NCI-H82 treated with DMSO at 0.1 percent for 48 hours (cell line): Measurements from ENCODE around the gene MAML1.
A peak's percentile ranks its signal among the peaks of the same experiment; 100 is the strongest.
"Not testable (repeated sequence)": the region's sequence is repeated elsewhere in the genome, so short reads cannot be mapped to it uniquely, and the experiment has no call there.

Experiments used
- DNase-seq: peaks from one replicate; lab custom pipeline; 2025; ENCODE audit not compliant: unreplicated experiment; lab: John Stamatoyannopoulos, UW

The MAML1 gene

GRCh38 chr5:179732918-179733771 is 523 bp downstream of the MAML1 start:
- DNase-seq: no peak

DNA sequence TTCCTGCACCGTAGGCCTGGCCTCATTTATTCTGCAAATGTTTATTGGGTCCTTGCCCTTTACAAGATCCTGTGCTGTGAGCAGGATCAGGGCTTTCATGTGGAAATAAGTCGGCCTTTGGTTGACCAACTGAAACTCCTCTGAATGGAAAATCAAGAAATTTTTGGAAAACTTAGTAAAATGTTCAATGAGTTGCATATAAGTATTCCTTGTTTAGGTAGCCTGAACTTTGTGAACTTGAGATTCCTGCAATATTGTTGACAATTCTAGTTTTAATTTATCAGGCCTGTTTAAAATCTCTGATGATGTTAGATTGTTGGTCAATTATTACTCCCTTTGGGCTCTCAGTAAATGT is 1.1 kb downstream of the MAML1 start:
- DNase-seq: no peak

GRCh38 chr5:179734536-179735164 is 2.0 kb downstream of the MAML1 start:
- no peak for DNase-seq

- DNase-seq: no peak
Observed at GRCh38 chr5:179738742-179739141, 6.1 kb downstream of the MAML1 start.

DNA sequence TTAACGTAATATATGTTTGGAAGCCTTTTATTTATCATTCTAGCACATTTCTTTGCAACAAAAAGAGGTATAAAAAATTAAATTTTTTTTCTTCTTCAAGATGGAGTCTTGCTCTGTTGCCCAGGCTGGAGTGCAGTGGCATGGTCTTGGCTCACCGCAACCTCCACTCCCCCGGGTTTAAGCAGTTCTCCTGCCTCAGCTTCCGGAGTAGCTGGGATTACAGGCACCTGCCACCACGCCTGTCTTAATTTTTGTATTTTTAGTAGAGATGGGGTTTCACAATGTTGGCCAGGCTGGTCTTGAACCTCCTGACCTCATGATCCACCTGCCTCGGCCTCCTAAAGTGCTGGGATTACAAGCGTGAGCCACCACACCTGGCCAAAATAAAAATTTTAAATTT is 11.5 kb downstream of the MAML1 start:
- DNase-seq: not testable (repeated sequence)

GRCh38 chr5:179746872-179747271 is 14.2 kb downstream of the MAML1 start:
- DNase-seq: no peak

DNA sequence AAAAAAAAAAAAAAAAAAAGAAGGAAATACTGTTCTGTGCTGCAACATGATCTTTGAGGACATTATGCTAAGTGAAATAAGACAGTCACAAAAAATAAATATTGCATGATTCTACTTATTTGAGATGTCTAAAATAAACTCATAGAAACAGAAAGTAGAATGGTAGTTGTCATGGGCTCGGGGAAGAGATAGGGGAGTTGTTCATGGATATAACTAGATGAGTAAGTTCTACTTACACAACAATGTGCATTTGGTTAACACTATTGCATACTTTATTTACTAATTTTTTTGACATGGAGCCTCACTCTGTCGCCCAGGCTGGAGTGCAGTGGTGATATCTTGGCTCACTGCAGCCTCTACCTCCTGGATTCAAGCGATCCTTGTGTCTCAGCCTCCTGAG is 15.2 kb downstream of the MAML1 start:
- no peak for DNase-seq

- DNase-seq: no peak
Observed at GRCh38 chr5:179749857-179750508, 17.4 kb downstream of the MAML1 start.

- no peak for DNase-seq
Observed at GRCh38 chr5:179753971-179754370, 21.3 kb downstream of the MAML1 start.

DNA sequence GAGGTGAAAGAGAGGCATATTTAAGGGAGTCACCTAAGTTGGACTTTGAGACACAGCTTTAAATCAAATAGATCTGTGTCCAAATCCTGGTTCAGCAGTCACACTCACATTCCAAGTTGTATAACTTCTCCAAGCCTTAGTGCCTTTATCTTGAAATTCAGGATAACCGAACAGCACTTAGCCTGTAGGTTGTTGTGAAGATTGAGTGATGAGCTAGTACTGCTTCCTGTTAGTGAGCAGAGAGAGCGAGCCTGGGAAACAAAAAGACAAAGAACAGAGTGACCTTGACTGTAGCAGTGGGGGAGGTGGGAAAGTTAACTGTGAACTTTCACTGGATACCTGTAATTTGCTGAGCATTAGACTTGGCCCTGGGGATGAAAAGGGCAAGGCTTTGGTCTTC is 22.4 kb downstream of the MAML1 start:
- DNase-seq: no peak

- DNase-seq: no peak
Observed at GRCh38 chr5:179758955-179759354, 26.3 kb downstream of the MAML1 start.

GRCh38 chr5:179759581-179760551 is 27.2 kb downstream of the MAML1 start:
- DNase-seq: no peak

DNA sequence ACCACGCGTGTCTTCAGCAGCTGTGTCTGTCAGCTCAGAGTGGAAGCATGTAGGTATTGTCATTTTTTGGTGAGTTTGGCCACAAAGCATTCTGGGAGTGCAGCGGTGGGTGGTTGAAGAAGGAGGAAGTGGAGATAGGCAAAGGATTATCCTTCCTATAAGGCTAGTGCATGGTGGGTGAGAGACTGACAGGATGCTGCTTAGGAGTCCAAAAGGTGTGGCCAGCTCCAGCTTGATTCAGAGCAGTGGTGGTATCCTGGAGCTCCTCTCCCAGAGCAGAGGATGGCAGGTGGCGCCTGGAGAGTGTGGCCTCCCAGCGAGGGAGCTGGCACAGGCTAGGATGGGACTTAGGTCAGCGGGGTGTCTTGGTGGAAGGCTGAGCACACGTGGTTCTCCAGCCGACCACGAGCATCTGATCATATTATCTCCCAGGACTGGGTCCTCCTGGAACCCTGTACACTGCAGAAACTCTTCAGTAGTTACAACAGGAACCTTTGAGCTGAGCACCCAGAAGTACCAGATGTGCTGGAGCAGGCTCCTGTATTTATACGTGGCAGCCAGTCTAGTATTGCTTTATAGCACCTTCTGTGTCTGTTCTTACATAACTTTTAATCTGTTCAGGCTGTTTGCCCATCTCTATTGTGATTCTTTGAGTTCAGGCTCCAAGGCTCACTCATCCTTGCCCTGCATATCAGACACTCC is 29.6 kb downstream of the MAML1 start:
- peak; percentile 4 for DNase-seq

DNA sequence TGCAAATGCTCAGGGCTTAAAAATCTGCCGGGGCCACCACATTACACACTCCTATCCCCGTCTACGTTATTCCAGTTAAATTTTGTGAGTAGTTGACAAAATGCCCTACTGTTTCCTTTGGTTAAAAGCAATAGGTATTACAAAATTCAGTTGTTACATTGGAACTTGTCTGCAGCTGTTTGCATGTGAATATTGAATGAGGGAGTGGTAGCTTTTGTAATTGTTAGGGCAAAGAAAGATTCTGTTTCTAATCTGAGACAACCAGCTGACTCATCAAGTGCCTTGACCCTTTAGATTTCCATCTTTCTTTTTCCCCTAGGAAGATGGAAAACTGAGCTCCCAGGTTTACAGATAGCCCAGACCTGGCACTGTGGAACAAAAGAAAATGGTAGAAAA is 30.2 kb downstream of the MAML1 start:
- no peak for DNase-seq

DNA sequence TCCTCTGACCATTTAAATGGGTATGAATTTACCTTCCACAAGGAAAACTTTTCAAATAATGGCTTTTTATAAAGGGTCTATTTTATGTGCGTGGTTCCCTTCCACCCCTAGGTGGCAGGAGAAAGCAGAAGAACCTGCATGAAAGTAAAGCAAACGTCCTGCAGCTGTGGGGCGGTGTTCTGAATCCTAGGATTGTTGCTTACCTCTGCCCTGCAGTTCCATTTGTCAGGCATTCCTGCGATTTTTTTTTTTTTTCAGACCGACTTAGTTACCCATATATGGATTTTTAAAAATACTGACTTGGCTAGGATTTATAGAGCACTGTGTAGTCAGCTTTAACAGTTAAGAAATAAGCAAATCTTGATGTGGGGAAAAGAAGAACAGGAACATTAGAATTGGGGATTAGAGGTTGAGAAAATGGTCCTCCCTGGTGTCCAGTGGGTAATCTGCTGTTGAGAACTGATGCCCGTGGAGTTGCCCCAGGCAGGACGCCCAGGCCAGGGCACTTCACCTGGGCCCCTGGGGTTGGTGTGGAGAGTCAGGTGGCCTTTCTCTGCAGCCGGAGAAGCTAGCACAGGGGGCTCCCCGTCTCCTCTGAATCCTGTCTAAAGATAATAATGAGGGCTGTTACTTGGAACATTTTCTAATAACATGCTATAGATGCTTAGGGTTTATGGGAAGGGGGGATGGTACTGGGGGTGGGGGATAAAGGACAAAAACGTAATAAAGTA is 30.8 kb downstream of the MAML1 start:
- no peak for DNase-seq

GRCh38 chr5:179764056-179764455 is 31.4 kb downstream of the MAML1 start:
- DNase-seq: no peak

DNA sequence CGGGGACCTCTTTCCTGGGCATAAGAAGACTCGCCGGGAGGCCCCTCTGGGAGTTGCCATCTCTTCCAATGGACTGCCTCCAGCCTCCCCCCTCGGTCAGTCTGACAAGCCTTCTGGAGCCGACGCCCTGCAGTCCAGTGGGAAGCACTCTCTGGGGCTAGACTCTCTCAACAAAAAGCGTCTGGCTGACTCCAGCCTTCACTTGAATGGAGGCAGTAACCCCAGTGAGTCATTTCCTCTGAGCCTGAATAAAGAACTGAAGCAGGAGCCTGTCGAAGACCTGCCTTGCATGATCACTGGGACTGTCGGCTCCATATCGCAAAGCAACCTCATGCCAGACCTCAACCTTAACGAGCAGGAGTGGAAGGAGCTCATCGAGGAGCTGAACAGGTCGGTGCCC is 32.8 kb downstream of the MAML1 start:
- DNase-seq: no peak

GRCh38 chr5:179766021-179766725 is 33.6 kb downstream of the MAML1 start:
- no peak for DNase-seq
